GM18861 (cell line): ENCODE data around the gene HMMR.

Experiments used
- ATAC-seq: cut with Tn5 transposase; IDR thresholded peaks from one replicate; pipeline ENCODE4 v1.9.1; 2021; ENCODE audit not compliant: unreplicated experiment

Gene HMMR

DNA sequence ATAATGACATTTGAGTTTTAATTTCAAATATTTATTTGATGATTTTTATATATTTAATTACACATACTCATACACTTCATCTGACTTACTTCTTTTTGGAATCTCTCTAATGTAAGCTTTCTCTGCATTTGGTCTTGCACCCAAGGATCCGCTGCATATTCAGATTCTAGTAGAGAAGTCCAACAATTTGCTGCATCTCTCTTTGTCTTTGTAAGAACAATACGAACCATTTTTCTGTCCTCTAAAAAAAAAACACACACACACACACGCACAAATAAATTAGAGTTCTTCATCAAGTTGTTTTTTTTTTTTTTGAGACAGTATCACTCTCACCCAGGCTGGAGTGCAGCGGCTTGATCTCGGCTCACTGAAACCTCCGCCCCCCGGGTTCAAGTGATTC is 3.6 kb upstream of the HMMR start:
- no peak for ATAC-seq

- no peak for ATAC-seq
These were observed 1.6 kb upstream of the HMMR start for GRCh38 chr5:163458778-163459385.

GRCh38 chr5:163459462-163459818 is 992 bp upstream of the HMMR start:
- no peak for ATAC-seq

- peak; percentile 74 for ATAC-seq
These were observed 442 bp upstream of the HMMR start, which contains the start of gene NUDCD2 for GRCh38 chr5:163459819-163460561. TSS of gene NUDCD2 (minus strand) at chr5:163460102. CDS start at chr5:163460050, 52 bp downstream.

DNA sequence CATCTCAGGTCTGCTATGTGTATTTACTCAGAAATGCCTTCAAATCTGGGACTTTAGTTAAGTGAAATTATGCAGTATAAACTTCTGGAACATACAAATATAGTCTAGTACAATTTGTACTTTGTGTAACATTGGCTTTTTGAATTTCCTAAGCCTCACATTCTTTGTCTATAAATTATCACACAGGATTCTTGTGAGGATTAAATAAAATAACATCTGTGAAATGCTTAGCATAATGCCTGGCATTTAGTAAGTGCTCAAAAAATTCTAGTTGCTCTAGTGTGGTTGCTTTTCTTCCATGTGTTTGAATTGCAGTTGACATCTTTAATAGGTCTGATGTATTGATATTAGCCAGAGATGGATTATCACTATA is 2.6 kb downstream of the HMMR start:
- ATAC-seq: no peak

DNA sequence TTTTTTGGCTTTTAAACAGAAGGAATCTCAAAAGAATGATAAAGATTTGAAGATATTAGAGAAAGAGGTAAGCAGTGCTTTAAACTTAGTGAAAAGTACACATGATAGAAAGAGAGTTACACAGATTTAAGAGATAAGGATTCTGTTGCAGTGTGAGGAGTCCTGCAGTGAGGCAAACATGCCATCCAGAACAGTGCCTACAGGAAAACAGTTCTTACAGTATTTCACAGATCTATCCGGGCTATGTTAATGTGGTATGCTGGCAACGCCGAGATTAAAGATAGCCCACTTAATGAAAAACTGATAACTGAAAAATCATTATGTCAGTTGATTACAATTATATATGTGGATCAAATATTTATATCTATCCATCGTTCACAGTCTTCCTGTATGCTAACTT is 7.2 kb downstream of the HMMR start:
- ATAC-seq: no peak

GRCh38 chr5:163473635-163474243 is 13.3 kb downstream of the HMMR start:
- peak; percentile 78 for ATAC-seq

- ATAC-seq: no peak
These were observed 15.0 kb downstream of the HMMR start for GRCh38 chr5:163475411-163475810.

DNA sequence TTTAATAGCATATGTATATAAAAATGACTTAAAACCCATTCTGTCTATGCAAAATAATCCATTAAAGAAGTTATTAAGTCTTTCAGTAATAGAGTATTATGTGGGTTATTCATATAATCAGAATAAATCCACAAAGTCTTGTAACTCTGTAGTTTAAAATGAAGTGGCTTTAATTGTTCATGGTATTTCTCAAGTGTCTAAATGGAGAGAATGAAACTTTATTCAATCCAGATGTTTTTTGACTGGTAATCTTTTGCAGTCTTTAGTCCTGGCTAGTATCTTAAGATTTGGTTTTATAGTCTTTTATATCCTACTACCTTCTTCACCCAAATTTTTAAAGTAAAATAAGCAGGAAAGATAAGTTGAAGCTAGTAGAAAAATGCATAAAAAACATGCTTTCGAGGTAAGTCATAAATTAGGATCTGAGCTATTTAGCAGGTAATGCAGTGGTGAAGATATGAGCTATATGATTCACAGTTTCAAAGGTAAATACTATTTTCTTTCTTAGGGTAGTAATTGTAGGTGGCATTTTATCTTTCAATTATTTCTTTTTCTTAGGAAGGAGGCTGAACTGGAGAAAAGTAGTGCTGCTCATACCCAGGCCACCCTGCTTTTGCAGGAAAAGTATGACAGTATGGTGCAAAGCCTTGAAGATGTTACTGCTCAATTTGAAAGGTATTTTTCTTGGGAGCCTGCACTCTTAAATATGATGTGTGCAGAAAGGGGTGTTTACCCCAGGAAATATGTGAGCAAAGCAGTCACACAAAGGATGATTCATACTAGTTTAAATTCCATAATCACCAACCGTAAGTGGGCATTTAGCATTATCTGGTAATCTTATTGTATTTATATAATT is 17.9 kb downstream of the HMMR start:
- no peak for ATAC-seq

GRCh38 chr5:163478982-163479271 is 18.5 kb downstream of the HMMR start:
- ATAC-seq: no peak

- ATAC-seq: no peak
These were observed 28.8 kb downstream of the HMMR start for GRCh38 chr5:163489055-163489744.

- ATAC-seq: no peak
These were observed 29.3 kb downstream of the HMMR start for GRCh38 chr5:163489745-163490075.

GRCh38 chr5:163496286-163496685 is 35.9 kb downstream of the HMMR start:
- ATAC-seq: no peak

- ATAC-seq: no peak
These were observed 36.9 kb downstream of the HMMR start for GRCh38 chr5:163497315-163497714.

DNA sequence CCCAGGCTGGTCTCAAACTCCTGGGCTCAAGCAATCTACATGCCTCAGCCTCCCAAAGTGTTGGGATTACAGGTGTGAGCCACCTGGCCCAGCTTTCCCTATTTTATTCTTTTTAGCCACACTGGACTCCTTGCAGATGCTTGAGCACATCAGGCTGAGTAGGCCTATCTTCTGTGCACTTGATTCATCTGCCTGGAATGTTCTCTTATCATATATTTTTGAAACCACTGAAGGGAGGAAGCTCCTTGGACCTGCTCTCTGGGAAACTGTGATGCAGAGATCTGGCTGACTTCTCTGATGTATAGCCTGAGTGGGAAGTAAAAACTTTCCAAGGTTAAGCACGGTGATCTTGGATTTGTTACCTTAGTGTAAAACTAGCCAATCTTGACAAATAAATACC is 38.5 kb downstream of the HMMR start:
- no peak for ATAC-seq

DNA sequence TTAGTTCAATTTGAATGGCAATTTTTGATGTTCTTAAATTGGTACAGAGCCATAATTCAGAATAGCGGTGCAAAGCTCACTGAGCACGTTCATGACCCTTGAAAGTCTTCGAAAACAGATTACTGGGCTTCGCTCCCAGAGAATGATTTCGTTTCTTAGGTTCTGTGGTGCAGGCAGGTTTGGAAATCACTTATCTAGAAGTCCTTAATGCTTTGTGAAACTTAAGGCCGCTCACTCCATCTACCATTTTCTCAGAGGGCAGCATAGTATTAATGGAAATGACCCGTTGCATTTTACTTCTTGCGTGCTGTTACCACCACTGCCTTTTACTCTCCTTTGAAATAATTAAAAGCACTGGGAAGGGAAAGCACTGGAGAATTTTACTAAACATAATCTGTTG is 42.1 kb downstream of the HMMR start:
- ATAC-seq: no peak

- peak; percentile 16 for ATAC-seq
These were observed 43.0 kb downstream of the HMMR start for GRCh38 chr5:163503106-163504078.

GRCh38 chr5:163504079-163504931 is 43.9 kb downstream of the HMMR start:
- no peak for ATAC-seq

DNA sequence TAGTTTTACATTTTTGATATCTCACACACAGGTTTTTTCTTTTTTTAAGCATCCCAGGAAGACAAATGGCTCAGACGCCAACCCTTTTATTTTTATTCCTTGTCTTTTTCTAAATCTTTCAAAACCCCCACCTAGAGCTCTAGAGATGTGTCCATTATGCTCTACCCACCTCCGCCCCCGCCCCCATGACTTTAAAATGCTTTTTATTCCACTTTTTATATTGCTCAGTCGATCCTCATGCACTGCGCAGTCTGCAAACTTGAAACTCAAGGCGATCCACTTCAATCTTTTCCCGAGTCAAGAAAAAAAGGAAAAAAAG is 44.6 kb downstream of the HMMR start:
- ATAC-seq: no peak
